ENCODE results near the gene FOXO3.
A peak's percentile ranks its signal among the peaks of the same experiment; 100 is the strongest.

Gene FOXO3

DNA sequence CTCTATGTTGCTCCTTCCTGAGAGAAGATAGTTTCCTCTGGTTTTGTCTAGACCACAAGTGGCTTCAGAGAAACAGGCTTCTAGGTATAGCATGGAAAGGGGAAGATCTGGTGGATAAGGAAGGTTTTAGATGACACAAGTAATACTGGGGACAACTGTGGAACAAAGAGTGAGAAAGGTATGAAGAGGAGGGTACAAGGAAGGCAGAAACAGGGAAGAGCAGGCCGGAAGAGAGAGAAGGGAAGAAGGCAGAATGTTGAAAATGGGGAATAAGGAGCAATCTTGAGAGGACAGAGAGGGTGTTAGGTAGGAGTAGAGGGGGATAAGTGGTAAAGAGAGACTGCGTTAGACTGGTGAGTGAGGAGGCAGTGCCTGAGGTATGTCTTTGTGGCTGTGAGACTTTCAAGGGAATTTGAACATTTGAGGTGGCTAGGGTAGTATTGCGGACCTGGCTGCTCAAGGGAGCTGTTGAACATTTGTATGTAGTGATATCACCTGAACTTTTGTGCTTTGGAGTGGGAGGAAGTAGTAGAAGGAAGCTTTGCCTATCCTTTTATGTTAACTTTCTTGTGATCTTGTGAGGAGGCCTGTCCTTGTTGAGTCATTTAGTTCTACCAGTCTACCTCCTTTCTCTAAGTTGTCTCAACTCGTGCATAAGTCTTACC, 69.5 kb downstream of the FOXO3 start:
- H3K27ac ChIP-seq = peak overlapping the region; percentile 71
- H3K9me3 ChIP-seq = no peaks in the 10 kb centered on the region
- peaks cover 87 to 100% of the 10 kb centered on the region in 2 experiments for H3K4me1 ChIP-seq (ENCODE audit: control insufficient read depth in 1 of 2, insufficient read depth in 1 of 2, low read depth in 1 of 2, low read length in 1 of 2)
- TF ChIP-seq, protein P1, sequence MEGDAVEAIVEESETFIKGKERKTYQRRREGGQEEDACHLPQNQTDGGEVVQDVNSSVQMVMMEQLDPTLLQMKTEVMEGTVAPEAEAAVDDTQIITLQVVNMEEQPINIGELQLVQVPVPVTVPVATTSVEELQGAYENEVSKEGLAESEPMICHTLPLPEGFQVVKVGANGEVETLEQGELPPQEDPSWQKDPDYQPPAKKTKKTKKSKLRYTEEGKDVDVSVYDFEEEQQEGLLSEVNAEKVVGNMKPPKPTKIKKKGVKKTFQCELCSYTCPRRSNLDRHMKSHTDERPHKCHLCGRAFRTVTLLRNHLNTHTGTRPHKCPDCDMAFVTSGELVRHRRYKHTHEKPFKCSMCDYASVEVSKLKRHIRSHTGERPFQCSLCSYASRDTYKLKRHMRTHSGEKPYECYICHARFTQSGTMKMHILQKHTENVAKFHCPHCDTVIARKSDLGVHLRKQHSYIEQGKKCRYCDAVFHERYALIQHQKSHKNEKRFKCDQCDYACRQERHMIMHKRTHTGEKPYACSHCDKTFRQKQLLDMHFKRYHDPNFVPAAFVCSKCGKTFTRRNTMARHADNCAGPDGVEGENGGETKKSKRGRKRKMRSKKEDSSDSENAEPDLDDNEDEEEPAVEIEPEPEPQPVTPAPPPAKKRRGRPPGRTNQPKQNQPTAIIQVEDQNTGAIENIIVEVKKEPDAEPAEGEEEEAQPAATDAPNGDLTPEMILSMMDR (IDR thresholded peaks at IDR 0.05) = no peak
- H3K4me3 ChIP-seq (ENCODE audit: low read depth in 1 of 2, low read length in 1 of 2) = no peak overlapping the region
- no peaks in the 10 kb centered on the region for H3K27me3 ChIP-seq
- H3K36me3 ChIP-seq = no peaks in the 10 kb centered on the region

DNA sequence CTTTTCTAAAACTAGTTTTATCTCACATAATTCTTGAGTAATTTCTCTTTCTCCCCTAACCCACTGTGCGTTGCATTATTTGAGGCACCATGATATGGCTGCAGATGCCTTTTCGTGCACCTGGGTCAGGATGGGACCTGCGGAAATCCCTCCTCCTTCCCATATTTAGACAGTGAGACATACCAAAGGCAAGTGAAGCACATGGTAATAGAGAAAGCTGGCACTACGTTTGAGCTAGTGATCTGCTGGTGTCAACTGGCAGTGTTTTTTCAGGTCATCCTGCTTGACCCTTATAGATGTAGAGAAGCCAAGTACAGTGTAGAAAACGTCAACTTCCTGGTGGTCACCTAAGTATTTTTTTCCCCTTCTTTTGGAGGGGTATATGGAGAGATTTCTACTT, 71.7 kb downstream of the FOXO3 start:
- TF ChIP-seq, protein P1 (IDR thresholded peaks at IDR 0.05) = no peak
- no peaks in the 10 kb centered on the region for H3K36me3 ChIP-seq
- no peaks in the 10 kb centered on the region for H3K27me3 ChIP-seq
- H3K9me3 ChIP-seq = no peaks in the 10 kb centered on the region
- H3K27ac ChIP-seq = peak overlapping the region; percentile 18
- no peak overlapping the region for H3K4me3 ChIP-seq (ENCODE audit: low read depth in 1 of 2, low read length in 1 of 2)
- peaks cover 89 to 100% of the 10 kb centered on the region in 2 experiments for H3K4me1 ChIP-seq (ENCODE audit: control insufficient read depth in 1 of 2, insufficient read depth in 1 of 2, low read depth in 1 of 2, low read length in 1 of 2)

GRCh38 chr6:108633436-108633835, 72.7 kb downstream of the FOXO3 start:
- Histone ChIP-seq H3K36me3 (no peaks in the 10 kb centered on the region), H3K9me3 (no peaks in the 10 kb centered on the region), H3K27ac (peak overlapping the region; percentile 89), H3K4me3 (ENCODE audit: low read depth in 1 of 2, low read length in 1 of 2) (no peak overlapping the region), H3K4me1 (ENCODE audit: control insufficient read depth in 1 of 2, insufficient read depth in 1 of 2, low read depth in 1 of 2, low read length in 1 of 2) (peaks cover 98 to 100% of the 10 kb centered on the region in 2 experiments), H3K27me3 (no peaks in the 10 kb centered on the region)
- TF ChIP-seq, protein P1 (IDR thresholded peaks at IDR 0.05) = no peak

- TF ChIP-seq, protein P1 (IDR thresholded peaks at IDR 0.05) = peak; percentile 19
- peaks cover 88 to 100% of the 10 kb centered on the region in 2 experiments for H3K4me1 ChIP-seq (ENCODE audit: control insufficient read depth in 1 of 2, insufficient read depth in 1 of 2, low read depth in 1 of 2, low read length in 1 of 2)
- H3K9me3 ChIP-seq = no peaks in the 10 kb centered on the region
- no peaks in the 10 kb centered on the region for H3K27me3 ChIP-seq
- peak overlapping the region; percentile 41 to 42 for H3K4me3 ChIP-seq (ENCODE audit: low read depth in 1 of 2, low read length in 1 of 2)
- H3K27ac ChIP-seq = peak overlapping the region; percentile 89
- H3K36me3 ChIP-seq = no peaks in the 10 kb centered on the region
Observed at GRCh38 chr6:108635505-108636226, 74.9 kb downstream of the FOXO3 start.

DNA sequence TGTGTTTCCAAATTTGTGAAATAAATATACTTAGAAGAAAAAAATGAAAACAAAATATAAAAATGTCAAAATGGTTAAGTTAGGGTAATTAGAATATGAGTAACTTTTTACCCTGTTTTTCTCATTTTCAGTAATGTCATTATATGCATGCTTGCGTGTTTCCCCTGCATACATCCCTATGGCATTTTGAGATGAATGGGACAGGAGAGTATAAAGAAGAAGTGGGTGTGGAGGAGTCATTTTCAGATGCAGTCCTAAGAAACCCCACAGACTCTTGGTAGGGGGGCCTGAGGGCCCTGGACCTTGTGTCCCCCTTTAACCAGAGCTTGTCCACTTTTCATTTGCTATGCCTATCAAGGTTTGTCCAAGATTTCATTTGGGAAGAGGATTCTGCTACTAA, 77.2 kb downstream of the FOXO3 start:
- TF ChIP-seq, protein P1 (IDR thresholded peaks at IDR 0.05) = no peak
- Histone ChIP-seq H3K36me3 (no peaks in the 10 kb centered on the region), H3K27me3 (no peaks in the 10 kb centered on the region)

More for the DNA sequence above, 77.2 kb downstream of the FOXO3 start:
- Histone ChIP-seq H3K9me3 (no peaks in the 10 kb centered on the region), H3K4me3 (ENCODE audit: low read depth in 1 of 2, low read length in 1 of 2) (no peak overlapping the region), H3K4me1 (ENCODE audit: control insufficient read depth in 1 of 2, insufficient read depth in 1 of 2, low read depth in 1 of 2, low read length in 1 of 2) (peaks cover 65 to 86% of the 10 kb centered on the region in 2 experiments), H3K27ac (peak overlapping the region; percentile 89)

All from neutrophil (primary cell).